Ascending aorta (tissue), 2 donors: ENCODE measurements around the gene ZNF763. TPM values are rescaled to one million over a fixed set of nuclear protein-coding genes. Genes with fewer than 3 reads are reported as not detected.
A peak's percentile ranks its signal among the peaks of the same experiment; 100 is the strongest.
"Not testable (repeated sequence)": the region's sequence is repeated elsewhere in the genome, so short reads cannot be mapped to it uniquely, and the experiment has no call there.

Experiments used
- DNase-seq, 2 donors: peaks; one replicate each; pipeline ENCODE4 v3.0.0-alpha.2; 2019; ENCODE audit warnings: low spot score in 2 of 2
- H3K27ac ChIP-seq, 2 donors: fragments of 200-600 bp; sonication (generic); one replicate each; pipeline ENCODE4 v1.5.1; 2016 to 2017; ENCODE audit warnings: mild to moderate bottlenecking in 1 of 2
- H3K27me3 ChIP-seq: fragments of 200-600 bp; sonication (generic); one replicate; pipeline ENCODE4 v1.5.1; 2017
- H3K36me3 ChIP-seq, 2 donors: fragments of 200-600 bp; sonication (generic); one replicate each; pipeline ENCODE4 v1.5.1; 2016
- H3K4me1 ChIP-seq, 2 donors: fragments of 200-600 bp; sonication (generic); one replicate each; pipeline ENCODE4 v1.5.1; 2016 to 2017; ENCODE audit warnings: mild to moderate bottlenecking in 1 of 2
- H3K4me3 ChIP-seq, 2 donors: fragments of 200-600 bp; sonication (generic); one replicate each; pipeline ENCODE4 v1.5.1; 2016 to 2017; ENCODE audit warnings: mild to moderate bottlenecking in 1 of 2
- H3K9me3 ChIP-seq, 2 donors: fragments of 200-600 bp; sonication (generic); one replicate each; pipeline ENCODE4 v1.5.1; 2016
- intact Hi-C: fragments of 100-400 bp; cut with DNase I; formaldehyde crosslinking; loops from one replicate; pipeline ENCODE4 v1.15.1; 2023
- total RNA-seq: library from RNA; depleted of rRNA; stranded (reverse); fragments of >200 nt; gene quantifications from one replicate; pipeline ENCODE4 v1.1.0, GENCODE V29; 2016
- TF ChIP-seq, protein P1 (sequence below), 3 experiments: fragments of 200-600 bp in 2 of 3; fragments of 450-650 bp in 1 of 3; sonication (generic) in 2 of 3; IDR thresholded peaks; one replicate each; pipeline ENCODE4 v1.5.1; 2016 to 2019; ENCODE audit warnings: antibody characterized with exemption in 3 of 3, mild to moderate bottlenecking in 1 of 3, moderate library complexity in 1 of 3

The ZNF763 gene
- total RNA-seq, 1 donor from 2014 or later, result 2.8 TPM

- intact Hi-C loops, result loop anchor here (2.0 kb wide), 1 partner anchor 46 kb away; the partner anchor contains the start of gene ZNF433
- Histone ChIP-seq H3K4me1 (no peaks in the 10 kb centered on the region), H3K27me3 (no peaks in the 10 kb centered on the region), H3K27ac (no peak overlapping the region), H3K36me3 (no peaks in the 10 kb centered on the region), H3K4me3 (peak overlapping the region in 1 of 2 donors; percentile 92), H3K9me3 (no peaks in the 10 kb centered on the region)
- DNase-seq, result no peak
- TF ChIP-seq, protein P1, sequence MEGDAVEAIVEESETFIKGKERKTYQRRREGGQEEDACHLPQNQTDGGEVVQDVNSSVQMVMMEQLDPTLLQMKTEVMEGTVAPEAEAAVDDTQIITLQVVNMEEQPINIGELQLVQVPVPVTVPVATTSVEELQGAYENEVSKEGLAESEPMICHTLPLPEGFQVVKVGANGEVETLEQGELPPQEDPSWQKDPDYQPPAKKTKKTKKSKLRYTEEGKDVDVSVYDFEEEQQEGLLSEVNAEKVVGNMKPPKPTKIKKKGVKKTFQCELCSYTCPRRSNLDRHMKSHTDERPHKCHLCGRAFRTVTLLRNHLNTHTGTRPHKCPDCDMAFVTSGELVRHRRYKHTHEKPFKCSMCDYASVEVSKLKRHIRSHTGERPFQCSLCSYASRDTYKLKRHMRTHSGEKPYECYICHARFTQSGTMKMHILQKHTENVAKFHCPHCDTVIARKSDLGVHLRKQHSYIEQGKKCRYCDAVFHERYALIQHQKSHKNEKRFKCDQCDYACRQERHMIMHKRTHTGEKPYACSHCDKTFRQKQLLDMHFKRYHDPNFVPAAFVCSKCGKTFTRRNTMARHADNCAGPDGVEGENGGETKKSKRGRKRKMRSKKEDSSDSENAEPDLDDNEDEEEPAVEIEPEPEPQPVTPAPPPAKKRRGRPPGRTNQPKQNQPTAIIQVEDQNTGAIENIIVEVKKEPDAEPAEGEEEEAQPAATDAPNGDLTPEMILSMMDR (IDR thresholded peaks at IDR 0.05), result no peak
Measured at GRCh38 chr19:11989112-11989456, 24.2 kb downstream of the ZNF763 start.

DNA sequence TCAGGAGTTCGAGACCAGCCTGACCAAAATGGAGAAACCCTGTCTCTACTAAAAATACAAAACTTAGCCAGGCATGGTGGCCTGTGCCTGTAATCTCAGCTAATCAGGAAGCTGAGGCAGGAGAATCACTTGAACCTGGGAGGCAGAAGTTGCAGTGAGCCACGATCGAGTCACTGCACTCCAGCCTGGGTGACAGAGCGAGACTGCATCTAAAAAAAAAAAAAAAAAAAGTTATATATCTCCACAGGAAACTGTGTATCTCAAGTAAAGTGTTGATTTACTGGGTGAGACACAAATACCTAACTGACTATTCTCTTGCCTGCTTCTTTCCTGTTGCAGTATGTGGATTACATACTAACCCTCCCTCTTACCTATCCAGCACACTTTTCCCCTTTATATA lies 27.1 kb downstream of the ZNF763 start:
- H3K4me3 ChIP-seq, DNase-seq, H3K27me3 ChIP-seq, H3K36me3 ChIP-seq, intact Hi-C loops, H3K9me3 ChIP-seq, H3K4me1 ChIP-seq, H3K27ac ChIP-seq: not testable (repeated sequence)

DNA sequence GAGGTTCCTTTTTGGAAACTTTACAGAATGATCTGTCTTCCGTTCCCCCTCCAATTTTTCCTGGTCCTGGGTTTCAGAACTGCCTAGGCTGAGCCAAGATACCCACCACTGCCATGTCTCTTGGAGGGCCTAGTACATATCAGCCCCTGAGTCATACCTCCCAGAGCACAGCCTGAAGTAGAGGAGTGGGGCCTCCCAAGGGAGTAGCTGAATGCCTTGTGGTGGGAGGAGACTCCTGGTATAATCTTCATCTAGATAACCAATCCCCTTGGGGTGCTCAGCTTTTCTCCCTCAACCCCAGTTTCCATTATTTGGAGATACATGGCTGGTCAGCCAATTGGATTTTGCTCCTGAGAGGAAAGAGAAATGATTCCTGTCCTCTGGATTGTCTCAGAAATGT lies 30.3 kb downstream of the ZNF763 start:
- Histone ChIP-seq H3K27me3 (no peaks in the 10 kb centered on the region), H3K9me3 (no peaks in the 10 kb centered on the region), H3K36me3 (peaks cover 0 to 3% of the 10 kb centered on the region in 2 donors), H3K4me3 (no peak overlapping the region), H3K4me1 (no peaks in the 10 kb centered on the region), H3K27ac (no peak overlapping the region)
- no peak for DNase-seq
- intact Hi-C loops, result no loop called here
- TF ChIP-seq, protein P1 (IDR thresholded peaks at IDR 0.05), result no peak

DNA sequence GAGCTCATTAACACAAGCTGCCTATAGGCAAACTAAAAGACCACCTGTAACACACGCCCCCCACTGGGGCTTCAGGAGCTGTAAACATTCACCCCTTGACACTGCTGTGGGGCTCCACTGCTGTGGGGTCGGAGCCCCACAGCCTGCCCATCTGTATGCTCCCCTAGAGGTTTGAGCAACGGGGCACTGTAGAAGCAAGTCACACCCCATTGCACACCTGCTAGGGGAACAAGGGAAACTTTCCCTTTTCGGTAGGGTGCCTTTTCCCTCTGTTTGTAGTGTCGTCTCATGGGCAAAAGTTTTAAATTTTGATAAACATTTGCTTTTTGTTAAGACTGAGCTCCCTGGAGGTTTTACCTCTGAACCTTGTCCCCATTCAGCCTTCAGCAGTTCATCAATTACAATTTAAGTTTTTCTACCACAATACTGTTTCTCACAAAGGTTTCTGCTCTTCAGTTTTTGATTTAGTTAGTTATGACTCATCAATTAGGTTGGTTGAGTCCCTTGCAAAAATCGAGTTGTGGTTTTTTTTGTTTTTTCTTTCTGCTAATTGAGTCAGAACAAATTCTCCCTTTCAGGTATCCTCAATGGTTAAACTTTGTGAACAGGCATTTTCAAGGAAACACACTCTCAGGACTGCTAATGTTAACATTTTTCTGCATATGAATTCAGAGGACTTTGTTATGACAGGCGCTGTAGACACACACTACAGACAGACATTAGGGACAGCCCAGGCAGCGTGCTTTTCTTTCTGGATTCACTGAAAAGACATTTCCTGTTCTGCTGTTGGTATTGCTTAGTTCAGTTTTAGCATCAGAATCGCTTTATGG lies 35.5 kb downstream of the ZNF763 start:
- H3K27me3 ChIP-seq, result no peaks in the 10 kb centered on the region
- no peak for DNase-seq
- H3K27ac ChIP-seq, result no peak overlapping the region
- no peaks in the 10 kb centered on the region for H3K4me1 ChIP-seq
- H3K36me3 ChIP-seq, result peaks cover 19 to 20% of the 10 kb centered on the region in 2 donors
- TF ChIP-seq, protein P1 (IDR thresholded peaks at IDR 0.05), result no peak
- intact Hi-C loops, result no loop called here
- H3K9me3 ChIP-seq, result peaks cover 0 to 13% of the 10 kb centered on the region in 2 donors
- H3K4me3 ChIP-seq, result no peak overlapping the region

DNA sequence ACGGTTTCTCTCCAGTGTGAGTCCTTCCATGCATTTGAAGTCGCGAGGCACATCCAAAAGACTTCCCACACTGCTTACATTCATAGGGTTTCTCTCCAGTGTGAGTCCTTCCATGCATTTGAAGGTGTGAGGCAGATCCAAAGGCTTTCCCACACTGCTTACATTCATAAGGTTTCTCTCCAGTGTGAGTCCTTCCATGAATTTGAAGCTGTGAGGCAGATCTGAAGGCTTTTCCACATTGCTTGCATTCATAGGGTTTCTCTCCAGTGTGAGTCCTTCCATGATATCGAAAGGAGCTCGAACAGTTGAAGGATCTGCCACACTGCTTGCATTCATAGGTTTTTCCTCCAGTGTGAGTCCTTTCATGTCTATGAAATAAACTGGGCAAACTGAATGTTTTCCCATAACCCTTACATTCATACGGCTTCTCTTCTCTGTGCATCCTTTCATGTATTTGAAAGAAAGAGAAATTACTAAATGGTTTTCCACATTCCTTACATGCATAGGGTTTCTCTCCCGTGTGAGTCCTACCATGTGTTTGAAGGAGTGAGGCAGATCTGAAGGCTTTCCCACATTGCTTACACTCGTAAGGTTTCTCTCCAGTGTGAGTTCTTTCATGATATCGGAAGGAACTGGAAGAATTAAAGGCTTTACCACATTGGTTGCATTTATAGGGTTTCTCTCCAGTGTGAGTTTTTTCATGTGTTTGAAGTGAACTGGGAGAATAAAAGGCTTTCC lies 50.3 kb downstream of the ZNF763 start:
- no peak for DNase-seq
- Histone ChIP-seq H3K36me3 (peaks cover 50 to 68% of the 10 kb centered on the region in 2 donors), H3K4me1 (no peaks in the 10 kb centered on the region), H3K27ac (no peak overlapping the region), H3K27me3 (no peaks in the 10 kb centered on the region), H3K4me3 (no peak overlapping the region), H3K9me3 (peaks cover 81 to 97% of the 10 kb centered on the region in 2 donors)
- TF ChIP-seq, protein P1 (IDR thresholded peaks at IDR 0.05), result no peak
- intact Hi-C loops, result no loop called here

DNA sequence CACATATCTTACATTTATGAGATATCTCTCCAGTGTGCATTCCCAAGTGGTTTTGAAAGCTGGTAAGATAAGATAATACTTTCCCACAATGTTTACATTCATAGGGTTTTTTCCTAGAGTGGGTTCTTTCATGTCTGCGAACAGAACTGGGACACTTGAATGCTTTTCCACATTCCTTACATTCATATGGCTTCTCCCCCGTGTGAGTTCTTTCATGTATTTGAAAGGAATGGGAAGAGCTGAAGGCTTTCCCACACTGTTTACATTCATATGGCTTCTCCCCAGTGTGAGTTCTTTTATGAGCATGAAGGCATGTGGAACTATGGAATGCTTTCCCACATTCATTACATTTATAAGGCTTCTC lies 50.9 kb downstream of the ZNF763 start:
- TF ChIP-seq, protein P1 (IDR thresholded peaks at IDR 0.05), result no peak
- no peak for DNase-seq
- H3K27ac ChIP-seq, result no peak overlapping the region
- no peak overlapping the region for H3K4me3 ChIP-seq
- H3K27me3 ChIP-seq, result no peaks in the 10 kb centered on the region
- H3K4me1 ChIP-seq, result no peaks in the 10 kb centered on the region
- peaks cover 50 to 68% of the 10 kb centered on the region in 2 donors for H3K36me3 ChIP-seq
- intact Hi-C loops, result no loop called here
- peaks cover 79 to 100% of the 10 kb centered on the region in 2 donors for H3K9me3 ChIP-seq
